HG03520 (cell line): ENCODE data around the gene ASMT.
"Not testable (repeated sequence)": the region's sequence is repeated elsewhere in the genome, so short reads cannot be mapped to it uniquely, and the experiment has no call there.

Source experiments
- ATAC-seq: cut with Tn5 transposase; IDR thresholded peaks from one replicate; pipeline ENCODE4 v1.9.1; 2021; ENCODE audit warnings: mild to moderate bottlenecking, moderate library complexity; ENCODE audit not compliant: unreplicated experiment

The ASMT gene, protein sequence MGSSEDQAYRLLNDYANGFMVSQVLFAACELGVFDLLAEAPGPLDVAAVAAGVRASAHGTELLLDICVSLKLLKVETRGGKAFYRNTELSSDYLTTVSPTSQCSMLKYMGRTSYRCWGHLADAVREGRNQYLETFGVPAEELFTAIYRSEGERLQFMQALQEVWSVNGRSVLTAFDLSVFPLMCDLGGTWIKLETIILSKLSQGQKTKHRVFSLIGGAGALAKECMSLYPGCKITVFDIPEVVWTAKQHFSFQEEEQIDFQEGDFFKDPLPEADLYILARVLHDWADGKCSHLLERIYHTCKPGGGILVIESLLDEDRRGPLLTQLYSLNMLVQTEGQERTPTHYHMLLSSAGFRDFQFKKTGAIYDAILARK

DNA sequence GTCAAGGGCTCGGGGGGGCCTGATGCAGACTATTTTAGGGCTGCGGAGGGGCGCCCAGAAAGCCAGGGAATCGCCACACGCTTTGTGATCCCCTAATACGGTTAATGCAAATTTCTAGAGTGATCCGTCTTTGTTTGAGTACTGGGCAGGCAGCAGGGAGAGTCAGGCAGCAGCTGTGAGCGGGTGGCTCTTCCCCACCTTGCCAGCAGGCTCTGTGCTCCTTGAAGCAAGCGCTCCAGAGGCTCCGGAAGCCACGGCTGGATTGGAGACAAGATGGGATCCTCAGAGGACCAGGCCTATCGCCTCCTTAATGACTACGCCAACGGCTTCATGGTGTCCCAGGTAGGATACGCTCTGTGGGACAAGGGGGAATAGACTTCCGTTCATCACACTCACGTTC is at the start of gene ASMT:
ASMT (plus strand) TSS at position 133 of the 400 bp plus-strand sequence; CDS start at position 274, 141 bp downstream.
- no peak for ATAC-seq

DNA sequence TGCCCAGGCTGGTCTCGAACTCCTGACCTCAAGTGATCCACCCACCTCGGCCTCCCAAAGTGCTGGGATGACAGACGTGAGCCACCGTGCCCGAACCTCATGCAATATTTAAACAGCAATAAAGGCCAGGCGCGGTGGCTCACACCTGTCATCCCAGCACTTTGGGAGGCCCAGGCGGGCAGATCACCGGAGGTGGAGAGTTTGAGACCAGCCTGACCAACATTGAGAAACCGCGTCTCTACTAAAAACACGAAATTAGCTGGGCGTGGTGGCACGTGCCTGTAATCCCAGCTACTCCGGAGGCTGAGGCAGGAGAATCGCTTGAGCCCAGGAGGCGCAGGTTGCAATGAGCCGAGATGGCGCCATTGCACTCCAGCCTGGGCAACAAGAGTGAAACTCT is 40.7 kb upstream of the ASMT start:
- ATAC-seq = not testable (repeated sequence)

DNA sequence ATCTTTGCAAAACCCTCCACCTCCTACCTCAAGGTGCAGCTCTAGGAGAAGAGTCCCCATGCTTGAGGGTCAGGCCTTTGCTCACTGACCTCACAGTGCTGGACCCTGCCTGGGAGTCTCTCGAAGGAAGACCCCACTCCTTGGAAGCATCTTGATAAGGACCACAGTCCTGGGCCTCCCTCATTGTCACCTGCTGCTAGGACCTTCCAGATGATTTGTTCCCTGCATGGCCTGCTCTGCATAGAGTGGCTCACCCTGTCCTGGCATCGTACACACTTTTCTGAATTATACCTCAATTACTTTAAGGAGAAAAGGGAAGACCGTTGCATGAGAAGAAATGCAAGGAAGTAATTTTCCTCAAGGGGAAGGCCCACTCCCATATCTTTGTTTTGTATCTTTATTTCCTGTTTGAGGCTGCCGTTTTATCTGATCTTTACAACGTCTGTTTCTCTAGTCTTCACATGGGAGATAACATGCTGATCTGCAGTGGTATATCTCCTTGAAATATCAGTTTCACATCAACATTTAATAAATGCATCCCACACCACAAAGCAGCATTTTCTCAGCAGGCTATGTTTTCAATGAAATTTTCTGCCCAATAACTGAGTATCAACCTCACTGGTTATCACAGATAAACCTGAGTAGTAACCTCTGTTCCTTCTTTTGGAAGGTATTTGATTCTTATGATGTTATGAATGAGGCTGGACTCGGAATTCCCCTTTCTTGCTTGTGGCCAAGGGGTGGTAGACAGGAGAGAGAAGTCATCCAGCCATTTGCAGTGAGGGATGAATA is 38.5 kb upstream of the ASMT start:
- ATAC-seq = no peak

DNA sequence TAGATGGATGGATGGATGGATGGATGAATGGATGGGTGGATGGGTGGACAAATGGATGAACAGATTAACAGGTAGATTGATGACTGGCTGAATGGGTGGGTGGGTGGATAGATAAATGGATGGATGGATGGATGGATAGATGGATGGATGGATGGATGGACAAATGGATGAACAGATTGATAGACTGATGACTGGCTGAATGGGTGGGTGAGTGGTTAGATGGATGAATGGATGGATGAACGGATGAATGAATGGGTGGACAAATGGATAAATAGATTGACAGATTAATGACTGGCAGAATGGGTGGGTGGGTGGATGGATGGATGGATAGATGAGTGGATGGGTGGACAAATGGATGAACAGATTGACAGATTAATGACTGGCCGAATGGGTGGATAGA is 37.0 kb upstream of the ASMT start:
- no peak for ATAC-seq

DNA sequence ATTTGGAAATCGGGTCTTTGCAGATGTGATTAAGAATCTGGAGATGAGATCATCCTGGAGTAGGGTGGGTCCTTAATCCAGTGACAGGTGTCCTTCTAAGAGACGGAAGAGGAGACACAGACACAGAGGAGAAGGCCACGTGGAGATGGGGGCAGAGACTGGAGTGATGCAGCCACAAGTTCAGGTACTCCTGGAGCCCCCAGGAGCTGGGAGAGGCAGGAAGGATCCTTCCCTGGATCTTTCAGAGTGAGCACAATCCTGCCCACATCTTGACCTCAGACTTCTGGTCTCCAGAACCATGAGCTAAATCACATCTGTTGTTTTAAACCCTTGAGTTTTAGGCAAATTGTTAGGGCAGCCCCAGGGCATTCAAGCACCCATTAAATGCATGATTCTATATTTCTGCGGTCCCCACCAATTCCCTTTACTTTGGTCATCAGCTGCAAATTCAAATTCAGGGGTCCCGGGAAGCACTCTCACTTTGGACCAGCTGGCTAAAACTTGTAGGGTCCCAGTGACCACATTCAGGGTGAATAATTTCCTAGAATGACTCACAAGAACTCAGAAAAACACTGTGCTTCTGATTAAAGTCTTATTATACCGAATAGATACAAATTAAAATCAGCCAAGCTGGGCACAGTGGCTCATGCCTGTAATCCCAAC is 36.2 kb upstream of the ASMT start:
- no peak for ATAC-seq

DNA sequence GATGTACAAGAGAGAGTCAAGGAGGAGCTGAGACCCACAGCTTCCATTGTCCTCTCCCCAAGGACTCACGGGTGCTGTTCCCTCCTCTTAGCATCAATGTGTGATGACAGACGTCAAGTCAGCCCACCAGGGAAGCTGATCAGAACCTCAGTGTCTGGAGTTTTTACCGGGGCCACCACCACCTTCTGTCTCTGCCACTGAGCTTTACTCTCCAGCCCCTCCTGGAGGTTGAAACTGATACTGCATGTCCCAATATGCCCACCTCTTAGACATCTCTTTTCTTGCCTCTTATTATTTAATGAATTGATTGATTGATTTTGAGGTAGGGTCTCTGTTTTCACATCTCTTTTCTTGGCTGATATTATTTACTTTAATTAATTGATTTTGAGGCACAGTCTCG is 33.7 kb upstream of the ASMT start:
- ATAC-seq = peak; percentile 40

DNA sequence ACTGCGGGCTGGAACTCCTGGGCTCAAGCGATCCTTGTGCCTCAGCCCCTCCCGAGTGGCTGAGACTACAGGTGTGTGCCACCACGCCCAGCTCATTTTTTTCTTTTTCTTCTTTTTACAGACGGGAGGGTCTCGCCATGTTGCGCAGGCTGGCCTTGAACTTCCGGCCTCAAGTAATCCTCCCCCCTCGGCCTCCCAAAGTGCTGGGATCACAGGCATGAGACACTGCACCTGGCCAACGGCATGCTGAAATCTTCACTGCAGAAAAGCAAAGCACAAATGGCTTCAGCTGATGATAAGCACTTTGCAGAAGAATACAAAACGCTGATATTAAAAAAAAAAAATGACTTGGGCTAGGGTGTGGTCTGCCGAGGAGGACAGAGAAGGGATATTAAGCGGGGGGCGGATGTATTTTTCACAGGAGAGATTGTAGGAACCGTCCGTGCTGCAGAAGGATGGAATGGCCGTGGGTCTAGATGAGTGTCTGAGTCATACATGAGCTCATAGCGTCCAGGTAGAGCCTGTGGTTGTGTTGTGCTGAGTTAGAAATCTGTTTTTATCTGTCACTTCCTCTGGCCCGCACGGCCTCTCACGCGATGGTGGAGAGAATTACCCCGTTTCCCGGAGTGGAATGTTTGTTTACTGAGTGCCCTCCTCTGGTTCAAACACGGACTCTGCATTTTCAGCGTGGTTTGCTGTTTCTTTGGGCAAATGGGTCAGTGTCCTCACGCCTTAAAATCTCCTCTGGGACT is 32.0 kb upstream of the ASMT start:
- peak; percentile 86 for ATAC-seq

DNA sequence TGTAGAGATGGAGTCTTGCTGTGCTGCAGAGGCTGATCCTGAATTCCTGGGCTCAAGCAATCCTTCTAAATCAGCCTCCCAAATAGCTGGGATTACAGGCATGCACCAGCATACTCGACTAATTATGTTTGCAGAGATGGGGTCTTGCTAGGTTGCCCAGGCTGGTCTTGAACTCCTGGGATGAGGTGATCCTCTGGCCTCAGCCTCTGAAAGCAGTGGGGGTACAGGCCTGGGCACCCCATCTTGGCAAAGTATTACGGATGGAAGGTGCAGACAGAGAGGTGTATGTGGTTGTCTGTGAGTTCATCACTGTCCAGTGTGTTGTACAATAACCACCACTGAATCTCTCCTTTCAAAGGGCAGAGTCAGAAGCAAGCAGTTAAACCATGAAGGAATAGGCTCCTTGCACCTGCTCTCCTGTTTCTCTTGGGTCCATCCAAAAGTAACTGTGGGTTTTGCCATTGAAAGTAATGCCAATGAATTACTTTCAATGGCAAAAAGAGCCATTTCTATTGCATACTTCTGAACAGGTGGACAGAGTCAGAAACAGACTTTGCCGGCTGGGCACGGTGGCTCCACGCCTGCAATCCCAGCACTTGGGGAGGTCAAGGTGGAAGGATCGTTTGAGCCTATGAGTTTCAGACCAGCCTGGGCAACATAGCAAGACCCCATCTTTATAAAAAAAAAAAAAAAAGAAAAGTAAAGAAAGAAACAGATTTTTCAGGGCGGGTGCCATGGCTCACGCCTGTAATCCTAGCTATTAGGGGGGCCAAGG is 30.4 kb upstream of the ASMT start:
- ATAC-seq = no peak

DNA sequence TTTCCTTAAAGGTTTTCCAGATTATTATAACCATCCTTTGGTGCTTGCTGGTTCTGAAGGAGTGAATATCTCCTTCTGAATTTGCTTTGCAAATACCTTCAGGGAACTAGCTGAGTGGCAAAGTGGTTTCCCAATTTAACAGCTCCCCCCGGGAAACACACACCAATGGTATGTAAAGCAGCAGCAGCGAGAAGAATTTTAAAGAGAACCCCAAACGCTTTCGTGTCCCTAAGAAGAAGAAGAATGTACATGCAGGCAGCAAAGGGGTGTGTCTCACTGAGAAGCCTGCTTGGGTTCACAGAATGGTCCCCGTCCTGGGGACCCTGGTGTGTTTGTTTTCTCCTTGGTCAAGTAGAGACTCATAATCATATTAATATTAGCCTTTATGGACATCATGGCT is 27.7 kb upstream of the ASMT start:
- no peak for ATAC-seq

DNA sequence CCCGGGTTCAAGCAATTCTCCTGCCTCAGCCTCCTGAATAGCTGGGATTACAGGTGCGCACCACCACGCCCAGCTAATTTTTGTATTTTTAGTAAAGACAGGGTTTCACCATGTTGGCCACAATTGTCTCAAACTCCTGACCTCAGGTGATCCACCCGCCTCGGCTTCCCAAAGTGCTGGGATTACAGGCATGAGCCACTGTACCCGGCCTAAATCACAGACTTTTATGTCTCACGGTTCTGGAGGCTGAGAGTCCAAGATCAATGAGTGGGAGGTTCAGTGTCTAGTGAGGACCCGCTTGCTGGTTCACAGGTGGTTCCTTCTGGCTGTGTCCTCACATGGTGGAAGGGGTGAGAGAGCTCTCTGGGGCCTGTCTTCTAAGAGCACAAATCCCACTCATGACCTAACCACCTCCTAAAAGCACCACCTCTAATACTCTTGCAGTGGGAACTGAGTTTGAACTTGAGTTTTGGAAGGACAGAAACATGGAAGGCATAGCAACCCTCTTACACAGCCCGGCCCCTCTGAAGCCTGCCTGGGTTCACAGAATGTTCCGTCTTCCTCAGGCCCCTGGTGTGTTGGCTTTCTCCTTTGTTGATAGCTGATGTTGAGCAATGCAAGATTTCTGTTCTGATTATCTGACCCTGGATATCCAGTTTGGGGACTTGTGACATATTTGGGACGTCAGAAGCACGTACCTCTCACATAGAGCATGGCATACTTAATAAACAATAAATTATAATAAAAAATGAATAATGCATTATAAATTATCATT is 25.3 kb upstream of the ASMT start:
- no peak for ATAC-seq

DNA sequence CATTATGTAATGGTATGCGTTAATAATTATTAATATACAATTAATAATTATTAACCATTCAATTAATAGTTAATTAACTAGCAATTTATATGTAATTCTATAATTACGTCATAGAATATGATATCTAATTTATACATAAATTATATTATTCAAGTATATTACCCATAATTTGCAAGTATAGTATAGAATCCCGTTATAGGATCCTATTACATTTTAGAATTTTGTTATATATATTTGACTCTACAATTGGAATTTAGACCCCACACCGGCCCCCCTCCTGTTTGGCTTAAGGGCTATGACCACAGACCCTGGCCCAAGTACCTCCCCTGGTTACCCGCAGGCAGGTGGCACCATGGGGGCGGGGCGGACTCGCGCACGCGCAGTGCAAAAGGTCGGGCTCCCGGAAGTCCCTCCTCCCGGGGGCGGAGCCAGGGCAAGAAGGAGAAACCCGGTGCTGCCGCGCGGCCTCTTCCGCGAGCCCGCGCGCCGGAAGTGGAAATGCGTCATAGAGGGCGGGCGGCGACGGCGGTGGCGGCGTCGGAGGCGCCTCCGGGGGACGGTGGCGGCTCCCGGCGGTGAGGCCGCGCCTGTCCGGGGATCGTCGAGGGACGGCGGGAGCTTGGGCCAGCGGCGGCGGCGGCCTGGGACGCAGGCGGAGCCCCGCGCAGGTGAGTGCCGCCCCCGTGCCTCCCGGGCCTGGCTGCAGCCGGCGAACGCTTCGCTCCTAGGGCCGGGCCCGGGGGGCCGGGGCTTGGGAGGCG is 23.6 kb upstream of the ASMT start, which contains the start of gene AKAP17A:
AKAP17A (plus strand) TSS at position 503 of the 761 bp plus-strand sequence. CDS start 1,859 bp downstream, outside the sequence.
- ATAC-seq = peak; percentile 83

DNA sequence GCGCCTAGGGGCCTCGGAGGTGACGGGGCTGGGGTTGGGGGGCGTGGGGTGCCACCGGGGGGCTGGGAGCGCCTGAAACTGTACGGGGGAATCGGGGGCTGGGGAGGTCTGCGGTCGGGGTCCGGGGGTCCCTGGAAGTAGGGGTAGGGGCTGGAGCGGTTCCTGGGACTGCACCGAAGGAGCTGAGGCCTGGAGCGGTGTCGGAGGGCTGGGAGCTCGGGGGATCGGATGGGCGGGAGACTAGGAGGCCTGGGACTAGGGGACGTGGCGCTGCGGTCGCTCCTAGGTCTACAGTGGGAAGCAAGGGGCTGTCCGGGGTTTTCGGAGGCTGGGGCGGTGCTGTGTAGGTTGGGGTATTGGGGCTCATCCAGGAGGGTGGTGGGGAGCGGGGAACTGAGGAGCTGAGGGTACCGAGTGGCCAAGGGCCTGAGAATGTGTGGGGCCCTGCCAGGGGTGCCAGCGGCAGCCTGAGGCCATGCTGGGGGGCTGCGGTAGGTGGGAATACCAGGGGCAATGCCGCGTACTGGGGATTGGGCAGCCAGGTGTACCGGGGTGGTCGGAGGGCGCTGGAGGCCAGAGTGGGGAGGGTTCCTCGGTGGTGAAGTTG is 22.9 kb upstream of the ASMT start:
- no peak for ATAC-seq

DNA sequence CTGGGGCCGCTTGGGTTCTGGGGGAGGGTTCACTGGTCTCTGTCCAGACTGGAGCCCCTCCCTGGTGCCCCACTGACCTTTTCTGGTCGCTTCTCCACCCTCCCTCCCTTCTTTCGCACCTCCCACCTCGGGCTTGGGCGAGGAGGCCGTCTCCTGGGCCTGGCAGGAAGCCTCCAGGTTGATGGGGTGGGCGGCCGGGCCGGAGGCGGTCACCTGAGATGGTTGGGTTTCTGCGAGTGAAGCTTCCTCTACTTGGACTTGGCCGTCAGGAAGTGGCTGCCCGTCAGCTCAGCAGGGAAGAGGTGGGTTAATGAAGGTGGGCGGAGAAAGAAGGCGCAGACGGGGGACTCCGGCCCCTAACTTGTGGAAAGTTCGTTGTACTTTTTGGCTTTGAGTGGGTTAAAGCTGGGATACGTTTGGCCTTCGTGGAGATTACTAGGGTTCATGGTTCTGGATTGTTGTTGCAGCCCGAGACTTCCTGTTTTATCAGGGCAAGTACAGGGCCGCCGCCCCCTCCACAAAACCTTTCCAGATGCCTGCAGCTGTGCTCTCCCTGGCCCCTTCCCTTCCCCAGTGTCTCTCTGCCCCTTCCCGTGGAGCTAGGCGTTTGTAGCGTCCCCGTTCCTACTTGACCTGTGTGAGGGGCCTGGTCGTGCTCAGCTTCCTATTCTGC is 22.3 kb upstream of the ASMT start:
- ATAC-seq = peak; percentile 34

DNA sequence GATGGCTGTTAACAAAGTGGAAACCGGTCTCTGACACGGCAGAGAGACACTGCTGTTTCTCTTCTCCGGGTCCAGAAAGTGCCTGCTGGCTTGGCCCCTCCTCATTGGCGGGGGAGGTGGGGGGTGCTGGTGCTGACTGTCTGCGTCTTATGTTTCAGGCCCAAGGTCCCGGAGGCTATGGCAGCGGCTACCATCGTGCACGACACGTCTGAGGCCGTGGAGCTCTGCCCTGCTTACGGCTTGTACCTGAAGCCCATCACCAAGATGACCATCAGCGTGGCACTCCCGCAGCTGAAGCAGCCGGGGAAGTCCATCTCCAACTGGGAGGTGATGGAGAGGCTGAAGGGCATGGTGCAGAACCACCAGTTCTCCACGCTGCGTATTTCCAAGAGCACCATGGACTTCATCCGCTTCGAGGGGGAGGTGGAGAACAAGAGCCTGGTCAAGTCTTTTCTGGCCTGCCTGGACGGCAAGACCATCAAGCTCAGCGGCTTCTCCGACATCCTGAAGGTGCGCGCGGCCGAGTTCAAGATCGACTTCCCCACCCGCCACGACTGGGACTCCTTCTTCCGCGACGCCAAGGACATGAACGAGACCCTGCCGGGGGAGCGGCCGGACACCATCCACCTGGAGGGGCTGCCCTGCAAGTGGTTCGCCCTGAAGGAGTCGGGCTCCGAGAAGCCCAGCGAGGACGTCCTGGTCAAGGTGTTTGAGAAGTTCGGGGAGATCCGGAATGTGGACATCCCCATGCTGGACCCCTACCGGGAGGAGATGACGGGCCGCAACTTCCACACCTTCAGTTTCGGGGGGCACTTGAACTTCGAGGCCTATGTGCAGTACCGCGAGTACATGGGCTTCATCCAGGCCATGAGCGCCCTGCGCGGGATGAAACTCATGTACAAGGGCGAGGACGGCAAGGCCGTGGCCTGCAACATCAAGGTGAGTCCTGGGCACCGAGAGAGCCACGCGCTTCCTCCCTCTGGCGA is 21.3 kb upstream of the ASMT start:
- ATAC-seq = no peak

DNA sequence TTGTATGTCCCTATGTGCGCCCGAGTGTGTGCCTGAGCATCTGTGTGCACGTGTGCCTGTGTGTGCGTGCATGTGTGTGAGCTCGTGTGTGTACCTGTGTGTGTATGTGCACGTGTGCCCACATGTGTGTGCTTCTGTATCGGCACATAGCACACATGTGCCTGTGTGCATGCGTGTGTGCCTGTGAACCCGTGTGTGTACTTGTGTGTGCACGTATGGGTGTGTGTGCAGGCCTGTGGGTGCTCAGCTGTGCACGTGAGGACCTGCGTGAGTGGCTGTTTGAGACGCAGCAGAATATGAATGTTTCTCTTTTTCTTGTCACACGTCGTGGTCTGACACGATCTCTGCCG is 19.2 kb upstream of the ASMT start:
- no peak for ATAC-seq

DNA sequence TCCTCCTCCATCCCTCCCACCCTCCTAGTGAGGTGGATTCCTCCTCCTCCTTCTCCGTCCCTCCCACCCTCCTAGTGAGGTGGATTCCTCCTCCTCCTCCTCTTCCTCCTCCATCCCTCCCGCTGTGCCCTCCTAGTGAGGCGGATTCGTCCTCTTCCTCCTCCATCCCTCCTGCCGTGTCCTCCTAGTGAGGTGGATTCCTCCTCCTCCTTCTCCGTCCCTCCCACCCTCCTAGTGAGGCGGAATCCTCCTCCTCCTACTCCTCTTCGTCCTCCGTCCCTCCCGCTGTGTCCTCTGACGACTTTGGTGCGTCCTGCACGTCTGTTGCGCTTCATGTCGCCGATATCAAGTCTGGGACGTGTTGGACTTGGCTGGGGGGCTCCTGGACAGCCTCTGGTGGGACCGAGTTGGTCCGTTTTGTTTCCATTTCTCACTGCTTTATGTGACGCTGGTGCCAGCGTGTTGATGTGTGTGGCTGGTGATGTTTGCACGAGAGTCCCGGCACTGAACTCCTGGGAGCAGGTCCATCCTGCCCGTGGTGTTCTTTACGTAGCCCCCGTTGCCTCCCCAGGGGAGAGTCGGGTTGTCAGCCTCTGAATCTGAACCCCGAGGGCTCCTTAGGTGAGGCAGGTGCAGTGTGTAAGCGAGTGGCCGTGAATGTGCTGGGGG is 18.0 kb upstream of the ASMT start:
- ATAC-seq = no peak
